Measurements from ENCODE around the gene ZNF655.

ZNF655 gene

DNA sequence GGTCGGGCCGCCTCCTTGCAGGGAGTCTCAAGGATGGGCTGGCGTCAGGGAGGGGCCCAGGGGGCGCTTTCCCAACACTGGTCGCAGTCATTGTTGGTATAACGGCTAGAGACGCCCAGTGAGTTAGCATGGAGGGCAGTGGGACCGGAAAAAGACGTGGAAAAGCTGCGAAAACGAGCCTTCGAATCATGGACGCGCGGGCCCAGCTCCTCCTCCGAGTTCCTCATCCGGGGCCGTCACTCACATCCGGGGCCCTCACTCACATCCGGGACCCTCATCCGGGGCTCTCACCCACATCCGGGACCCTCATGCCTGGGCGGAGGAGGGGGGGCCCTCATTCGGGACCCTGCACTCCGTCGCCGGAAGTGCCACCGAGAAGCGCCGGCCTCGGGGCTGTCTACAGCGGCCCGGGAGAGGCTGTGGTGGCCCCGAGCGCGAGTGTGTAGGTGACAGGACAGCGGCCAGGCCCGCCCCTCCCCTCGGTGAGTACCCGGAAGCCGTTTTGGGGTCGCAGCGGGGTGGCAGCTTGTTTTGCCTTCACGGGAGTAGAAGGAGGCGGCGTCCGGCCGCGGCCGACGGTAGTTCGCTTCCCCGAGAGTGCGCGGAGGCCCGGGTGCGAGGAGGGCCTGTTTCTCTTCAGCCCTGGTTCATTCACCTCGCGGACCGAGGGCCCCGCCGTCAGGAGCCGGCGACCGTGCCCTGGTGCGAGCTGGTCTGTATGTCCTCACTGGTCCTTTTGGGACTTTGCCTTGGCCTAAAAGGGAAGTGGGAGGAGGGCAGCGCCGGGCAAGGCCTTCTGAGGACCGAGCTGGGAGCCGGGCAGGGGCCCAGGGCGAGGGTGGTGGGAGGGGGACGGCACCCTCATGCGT lies at the start of gene ZNF655 (continued):
- TF ChIP-seq KLF8 (tag by site-specific recombination; IDR thresholded peaks at IDR 0.05) (peak; percentile 39; the same call in 1 of the 2 replicates), ZNF792 (tag by site-specific recombination; IDR thresholded peaks at IDR 0.05) (0 out of 2 replicates have a peak, but pooled peaks have one; percentile 19), ZNF223 (tag by site-specific recombination; IDR thresholded peaks at IDR 0.05) (0 out of 2 replicates have a peak, but pooled peaks have one; percentile 15), ZSCAN30 (tag by site-specific recombination; IDR thresholded peaks at IDR 0.05) (peak; percentile 82), TCF7L2 (IDR thresholded peaks at IDR 0.05; ENCODE audit: borderline replicate concordance, low read depth, low read length) (no peak), ZIC2 (tag by site-specific recombination; IDR thresholded peaks at IDR 0.05) (no peak; the same call in 1 of the 2 replicates), ZFP69B (tag by site-specific recombination; IDR thresholded peaks at IDR 0.05) (peak; percentile 65), ZNF274 (IDR thresholded peaks at IDR 0.05; ENCODE audit: low read length) (no peak), ZNF274 (tag by site-specific recombination; IDR thresholded peaks at IDR 0.05; ENCODE audit: borderline replicate concordance) (no peak), ZNF391 (tag by site-specific recombination; IDR thresholded peaks at IDR 0.05; ENCODE audit: borderline replicate concordance, low read depth) (peak; percentile 53; the same call in 1 of the 2 replicates), ZFHX2 (tag by site-specific recombination; conservative IDR thresholded peaks at IDR 0.05) (peak; percentile 26; the same call in 1 of the 2 replicates), ZNF660 (tag by site-specific recombination; IDR thresholded peaks at IDR 0.05) (0 out of 2 replicates have a peak, but pooled peaks have one; percentile 38), ZNF626 (tag by site-specific recombination; IDR thresholded peaks at IDR 0.05) (no peak), ZNF561 (tag by site-specific recombination; IDR thresholded peaks at IDR 0.05; ENCODE audit: borderline replicate concordance) (peak; percentile 35), ZNF544 (tag by site-specific recombination; IDR thresholded peaks at IDR 0.05) (no peak), ZNF350 (tag by site-specific recombination; IDR thresholded peaks at IDR 0.05) (no peak), ZNF530 (tag by site-specific recombination; IDR thresholded peaks at IDR 0.05; ENCODE audit: low read depth) (no peak), ZNF24 (tag by site-specific recombination; IDR thresholded peaks at IDR 0.05) (peak; percentile 20), ZNF514 (tag by site-specific recombination; IDR thresholded peaks at IDR 0.05) (no peak), ZNF335 (tag by site-specific recombination; conservative IDR thresholded peaks at IDR 0.05) (peak; percentile 99), ZNF623 (tag by site-specific recombination; IDR thresholded peaks at IDR 0.05) (no peak), ZNF473 (tag by site-specific recombination; IDR thresholded peaks at IDR 0.05) (no peak), ZNF394 (tag by site-specific recombination; IDR thresholded peaks at IDR 0.05; ENCODE audit: borderline replicate concordance) (peak; percentile 79), GLIS2 (tag by site-specific recombination; IDR thresholded peaks at IDR 0.05) (peak; percentile 63), ZNF610 (tag by site-specific recombination; IDR thresholded peaks at IDR 0.05; ENCODE audit: borderline replicate concordance) (no peak)
- TF ChIP-seq, protein P1, sequence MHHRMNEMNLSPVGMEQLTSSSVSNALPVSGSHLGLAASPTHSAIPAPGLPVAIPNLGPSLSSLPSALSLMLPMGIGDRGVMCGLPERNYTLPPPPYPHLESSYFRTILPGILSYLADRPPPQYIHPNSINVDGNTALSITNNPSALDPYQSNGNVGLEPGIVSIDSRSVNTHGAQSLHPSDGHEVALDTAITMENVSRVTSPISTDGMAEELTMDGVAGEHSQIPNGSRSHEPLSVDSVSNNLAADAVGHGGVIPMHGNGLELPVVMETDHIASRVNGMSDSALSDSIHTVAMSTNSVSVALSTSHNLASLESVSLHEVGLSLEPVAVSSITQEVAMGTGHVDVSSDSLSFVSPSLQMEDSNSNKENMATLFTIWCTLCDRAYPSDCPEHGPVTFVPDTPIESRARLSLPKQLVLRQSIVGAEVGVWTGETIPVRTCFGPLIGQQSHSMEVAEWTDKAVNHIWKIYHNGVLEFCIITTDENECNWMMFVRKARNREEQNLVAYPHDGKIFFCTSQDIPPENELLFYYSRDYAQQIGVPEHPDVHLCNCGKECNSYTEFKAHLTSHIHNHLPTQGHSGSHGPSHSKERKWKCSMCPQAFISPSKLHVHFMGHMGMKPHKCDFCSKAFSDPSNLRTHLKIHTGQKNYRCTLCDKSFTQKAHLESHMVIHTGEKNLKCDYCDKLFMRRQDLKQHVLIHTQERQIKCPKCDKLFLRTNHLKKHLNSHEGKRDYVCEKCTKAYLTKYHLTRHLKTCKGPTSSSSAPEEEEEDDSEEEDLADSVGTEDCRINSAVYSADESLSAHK (tag by site-specific recombination; IDR thresholded peaks at IDR 0.05), result 0 out of 2 replicates have a peak, but pooled peaks have one; percentile 15
- TF ChIP-seq, protein P2, sequence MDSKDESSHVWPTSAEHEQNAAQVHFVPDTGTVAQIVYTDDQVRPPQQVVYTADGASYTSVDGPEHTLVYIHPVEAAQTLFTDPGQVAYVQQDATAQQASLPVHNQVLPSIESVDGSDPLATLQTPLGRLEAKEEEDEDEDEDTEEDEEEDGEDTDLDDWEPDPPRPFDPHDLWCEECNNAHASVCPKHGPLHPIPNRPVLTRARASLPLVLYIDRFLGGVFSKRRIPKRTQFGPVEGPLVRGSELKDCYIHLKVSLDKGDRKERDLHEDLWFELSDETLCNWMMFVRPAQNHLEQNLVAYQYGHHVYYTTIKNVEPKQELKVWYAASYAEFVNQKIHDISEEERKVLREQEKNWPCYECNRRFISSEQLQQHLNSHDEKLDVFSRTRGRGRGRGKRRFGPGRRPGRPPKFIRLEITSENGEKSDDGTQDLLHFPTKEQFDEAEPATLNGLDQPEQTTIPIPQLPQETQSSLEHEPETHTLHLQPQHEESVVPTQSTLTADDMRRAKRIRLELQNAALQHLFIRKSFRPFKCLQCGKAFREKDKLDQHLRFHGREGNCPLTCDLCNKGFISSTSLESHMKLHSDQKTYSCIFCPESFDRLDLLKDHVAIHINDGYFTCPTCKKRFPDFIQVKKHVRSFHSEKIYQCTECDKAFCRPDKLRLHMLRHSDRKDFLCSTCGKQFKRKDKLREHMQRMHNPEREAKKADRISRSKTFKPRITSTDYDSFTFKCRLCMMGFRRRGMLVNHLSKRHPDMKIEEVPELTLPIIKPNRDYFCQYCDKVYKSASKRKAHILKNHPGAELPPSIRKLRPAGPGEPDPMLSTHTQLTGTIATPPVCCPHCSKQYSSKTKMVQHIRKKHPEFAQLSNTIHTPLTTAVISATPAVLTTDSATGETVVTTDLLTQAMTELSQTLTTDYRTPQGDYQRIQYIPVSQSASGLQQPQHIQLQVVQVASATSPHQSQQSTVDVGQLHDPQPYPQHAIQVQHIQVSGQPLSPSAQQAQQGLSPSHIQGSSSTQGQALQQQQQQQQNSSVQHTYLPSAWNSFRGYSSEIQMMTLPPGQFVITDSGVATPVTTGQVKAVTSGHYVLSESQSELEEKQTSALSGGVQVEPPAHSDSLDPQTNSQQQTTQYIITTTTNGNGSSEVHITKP (tag by site-specific recombination; IDR thresholded peaks at IDR 0.05), result 0 out of 2 replicates have a peak, but pooled peaks have one; percentile 36
- TF ChIP-seq, protein P3, sequence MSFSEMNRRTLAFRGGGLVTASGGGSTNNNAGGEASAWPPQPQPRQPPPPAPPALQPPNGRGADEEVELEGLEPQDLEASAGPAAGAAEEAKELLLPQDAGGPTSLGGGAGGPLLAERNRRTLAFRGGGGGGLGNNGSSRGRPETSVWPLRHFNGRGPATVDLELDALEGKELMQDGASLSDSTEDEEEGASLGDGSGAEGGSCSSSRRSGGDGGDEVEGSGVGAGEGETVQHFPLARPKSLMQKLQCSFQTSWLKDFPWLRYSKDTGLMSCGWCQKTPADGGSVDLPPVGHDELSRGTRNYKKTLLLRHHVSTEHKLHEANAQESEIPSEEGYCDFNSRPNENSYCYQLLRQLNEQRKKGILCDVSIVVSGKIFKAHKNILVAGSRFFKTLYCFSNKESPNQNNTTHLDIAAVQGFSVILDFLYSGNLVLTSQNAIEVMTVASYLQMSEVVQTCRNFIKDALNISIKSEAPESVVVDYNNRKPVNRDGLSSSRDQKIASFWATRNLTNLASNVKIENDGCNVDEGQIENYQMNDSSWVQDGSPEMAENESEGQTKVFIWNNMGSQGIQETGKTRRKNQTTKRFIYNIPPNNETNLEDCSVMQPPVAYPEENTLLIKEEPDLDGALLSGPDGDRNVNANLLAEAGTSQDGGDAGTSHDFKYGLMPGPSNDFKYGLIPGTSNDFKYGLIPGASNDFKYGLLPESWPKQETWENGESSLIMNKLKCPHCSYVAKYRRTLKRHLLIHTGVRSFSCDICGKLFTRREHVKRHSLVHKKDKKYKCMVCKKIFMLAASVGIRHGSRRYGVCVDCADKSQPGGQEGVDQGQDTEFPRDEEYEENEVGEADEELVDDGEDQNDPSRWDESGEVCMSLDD (tag by site-specific recombination; IDR thresholded peaks at IDR 0.05), result peak; percentile 93
- TF ChIP-seq, protein P4, sequence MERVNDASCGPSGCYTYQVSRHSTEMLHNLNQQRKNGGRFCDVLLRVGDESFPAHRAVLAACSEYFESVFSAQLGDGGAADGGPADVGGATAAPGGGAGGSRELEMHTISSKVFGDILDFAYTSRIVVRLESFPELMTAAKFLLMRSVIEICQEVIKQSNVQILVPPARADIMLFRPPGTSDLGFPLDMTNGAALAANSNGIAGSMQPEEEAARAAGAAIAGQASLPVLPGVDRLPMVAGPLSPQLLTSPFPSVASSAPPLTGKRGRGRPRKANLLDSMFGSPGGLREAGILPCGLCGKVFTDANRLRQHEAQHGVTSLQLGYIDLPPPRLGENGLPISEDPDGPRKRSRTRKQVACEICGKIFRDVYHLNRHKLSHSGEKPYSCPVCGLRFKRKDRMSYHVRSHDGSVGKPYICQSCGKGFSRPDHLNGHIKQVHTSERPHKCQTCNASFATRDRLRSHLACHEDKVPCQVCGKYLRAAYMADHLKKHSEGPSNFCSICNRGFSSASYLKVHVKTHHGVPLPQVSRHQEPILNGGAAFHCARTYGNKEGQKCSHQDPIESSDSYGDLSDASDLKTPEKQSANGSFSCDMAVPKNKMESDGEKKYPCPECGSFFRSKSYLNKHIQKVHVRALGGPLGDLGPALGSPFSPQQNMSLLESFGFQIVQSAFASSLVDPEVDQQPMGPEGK (tag by site-specific recombination; IDR thresholded peaks at IDR 0.05), result peak; percentile 95

Measured in HEK293 (cell line).